Measurements from ENCODE around the gene GUCY1B1. TPM values are rescaled to one million over a fixed set of nuclear protein-coding genes. Genes with fewer than 3 reads are reported as not detected.

GUCY1B1 gene
- 0.39 and 2.0 TPM in 2 replicates for total RNA-seq

GRCh38 chr4:155758481-155759371, at the start of gene GUCY1B1:
TSS of gene GUCY1B1 (plus strand) at chr4:155759021. CDS start at chr4:155759141, 120 bp downstream.
- DNase-seq (ENCODE audit: extremely low read depth, low read depth, low spot score): peak; percentile 48

GRCh38 chr4:155709918-155710317, 48.9 kb upstream of the GUCY1B1 start:
- no peak for DNase-seq (ENCODE audit: extremely low read depth, low read depth, low spot score)

- DNase-seq (ENCODE audit: extremely low read depth, low read depth, low spot score): no peak
Measured at GRCh38 chr4:155711556-155711955, 47.3 kb upstream of the GUCY1B1 start.

- DNase-seq (ENCODE audit: extremely low read depth, low read depth, low spot score): no peak
Measured at GRCh38 chr4:155712846-155713245, 46.0 kb upstream of the GUCY1B1 start.

- DNase-seq (ENCODE audit: extremely low read depth, low read depth, low spot score): no peak
Measured at GRCh38 chr4:155713911-155714310, 44.9 kb upstream of the GUCY1B1 start.

GRCh38 chr4:155722336-155722735, 36.5 kb upstream of the GUCY1B1 start:
- DNase-seq (ENCODE audit: extremely low read depth, low read depth, low spot score): no peak

- no peak for DNase-seq (ENCODE audit: extremely low read depth, low read depth, low spot score)
Measured at GRCh38 chr4:155722816-155723499, 35.9 kb upstream of the GUCY1B1 start.

GRCh38 chr4:155724731-155725130, 34.1 kb upstream of the GUCY1B1 start:
- DNase-seq (ENCODE audit: extremely low read depth, low read depth, low spot score): no peak

- no peak for DNase-seq (ENCODE audit: extremely low read depth, low read depth, low spot score)
Measured at GRCh38 chr4:155734065-155734464, 24.8 kb upstream of the GUCY1B1 start.

- no peak for DNase-seq (ENCODE audit: extremely low read depth, low read depth, low spot score)
Measured at GRCh38 chr4:155734951-155735350, 23.9 kb upstream of the GUCY1B1 start.

- no peak for DNase-seq (ENCODE audit: extremely low read depth, low read depth, low spot score)
Measured at GRCh38 chr4:155735496-155735895, 23.3 kb upstream of the GUCY1B1 start.

- no peak for DNase-seq (ENCODE audit: extremely low read depth, low read depth, low spot score)
Measured at GRCh38 chr4:155738548-155738947, 20.3 kb upstream of the GUCY1B1 start.

- no peak for DNase-seq (ENCODE audit: extremely low read depth, low read depth, low spot score)
Measured at GRCh38 chr4:155741546-155741945, 17.3 kb upstream of the GUCY1B1 start.

GRCh38 chr4:155742310-155743015, 16.4 kb upstream of the GUCY1B1 start:
- no peak for DNase-seq (ENCODE audit: extremely low read depth, low read depth, low spot score)

GRCh38 chr4:155745984-155746383, 12.8 kb upstream of the GUCY1B1 start:
- DNase-seq (ENCODE audit: extremely low read depth, low read depth, low spot score): no peak

- DNase-seq (ENCODE audit: extremely low read depth, low read depth, low spot score): no peak
Measured at GRCh38 chr4:155748039-155748438, 10.8 kb upstream of the GUCY1B1 start.

- no peak for DNase-seq (ENCODE audit: extremely low read depth, low read depth, low spot score)
Measured at GRCh38 chr4:155749041-155749440, 9.8 kb upstream of the GUCY1B1 start.

GRCh38 chr4:155751569-155751968, 7.3 kb upstream of the GUCY1B1 start:
- no peak for DNase-seq (ENCODE audit: extremely low read depth, low read depth, low spot score)

GRCh38 chr4:155757745-155758265, 1.0 kb upstream of the GUCY1B1 start:
- DNase-seq (ENCODE audit: extremely low read depth, low read depth, low spot score): no peak

- no peak for DNase-seq (ENCODE audit: extremely low read depth, low read depth, low spot score)
Measured at GRCh38 chr4:155759372-155760252, 791 bp downstream of the GUCY1B1 start.
